Measurements from ENCODE around the gene CDKN2B-AS1. TPM values are rescaled to one million over a fixed set of nuclear protein-coding genes. Genes with fewer than 3 reads are reported as not detected.
A peak's percentile ranks its signal among the peaks of the same experiment; 100 is the strongest.

Gene CDKN2B-AS1
- total RNA-seq, 1 experiment from 2014 or later, result 9.2 TPM

GRCh38 chr9:22117511-22118384, 123.2 kb downstream of the CDKN2B-AS1 start:
- peak; percentile 93 for DNase-seq (ENCODE audit: low read depth)

GRCh38 chr9:22118810-22119521, 124.4 kb downstream of the CDKN2B-AS1 start:
- no peak for DNase-seq (ENCODE audit: low read depth)

GRCh38 chr9:22119522-22120158, 125.0 kb downstream of the CDKN2B-AS1 start:
- DNase-seq (ENCODE audit: low read depth), result peak; percentile 76

GRCh38 chr9:22120159-22120549, 125.6 kb downstream of the CDKN2B-AS1 start:
- no peak for DNase-seq (ENCODE audit: low read depth)

GRCh38 chr9:22120595-22120994, 126.0 kb downstream of the CDKN2B-AS1 start:
- DNase-seq (ENCODE audit: low read depth), result no peak

- DNase-seq (ENCODE audit: low read depth), result peak; percentile 91
Measured at GRCh38 chr9:22124263-22125011, 129.8 kb downstream of the CDKN2B-AS1 start.

GRCh38 chr9:22129133-22129532, 134.5 kb downstream of the CDKN2B-AS1 start:
- DNase-seq (ENCODE audit: low read depth), result no peak

GRCh38 chr9:22129633-22130032, 135.0 kb downstream of the CDKN2B-AS1 start:
- DNase-seq (ENCODE audit: low read depth), result no peak

GRCh38 chr9:22131817-22132216, 137.2 kb downstream of the CDKN2B-AS1 start:
- no peak for DNase-seq (ENCODE audit: low read depth)

- no peak for DNase-seq (ENCODE audit: low read depth)
Measured at GRCh38 chr9:22134390-22134789, 139.8 kb downstream of the CDKN2B-AS1 start.

- peak; percentile 94 for DNase-seq (ENCODE audit: low read depth)
Measured at GRCh38 chr9:22136461-22137096, 142.0 kb downstream of the CDKN2B-AS1 start.

- no peak for DNase-seq (ENCODE audit: low read depth)
Measured at GRCh38 chr9:22138956-22139660, 144.5 kb downstream of the CDKN2B-AS1 start.

- peak; percentile 71 for DNase-seq (ENCODE audit: low read depth)
Measured at GRCh38 chr9:22141908-22142307, 147.3 kb downstream of the CDKN2B-AS1 start.

GRCh38 chr9:22142671-22143070, 148.1 kb downstream of the CDKN2B-AS1 start:
- peak; percentile 24 for DNase-seq (ENCODE audit: low read depth)

GRCh38 chr9:22143799-22144625, 149.4 kb downstream of the CDKN2B-AS1 start:
- DNase-seq (ENCODE audit: low read depth), result peak; percentile 76

- no peak for DNase-seq (ENCODE audit: low read depth)
Measured at GRCh38 chr9:22146604-22147003, 152.0 kb downstream of the CDKN2B-AS1 start.

GRCh38 chr9:22147813-22148527, 153.4 kb downstream of the CDKN2B-AS1 start:
- DNase-seq (ENCODE audit: low read depth), result peak; percentile 97

- no peak for DNase-seq (ENCODE audit: low read depth)
Measured at GRCh38 chr9:22148528-22148875, 153.9 kb downstream of the CDKN2B-AS1 start.

Measured in M059J (cell line).